GM18520 (cell line): ENCODE results near the gene CCDC93.

ENCODE experiments used
- ATAC-seq: cut with Tn5 transposase; IDR thresholded peaks from one replicate; pipeline ENCODE4 v1.9.1; 2021; ENCODE audit not compliant: unreplicated experiment

The CCDC93 gene

DNA sequence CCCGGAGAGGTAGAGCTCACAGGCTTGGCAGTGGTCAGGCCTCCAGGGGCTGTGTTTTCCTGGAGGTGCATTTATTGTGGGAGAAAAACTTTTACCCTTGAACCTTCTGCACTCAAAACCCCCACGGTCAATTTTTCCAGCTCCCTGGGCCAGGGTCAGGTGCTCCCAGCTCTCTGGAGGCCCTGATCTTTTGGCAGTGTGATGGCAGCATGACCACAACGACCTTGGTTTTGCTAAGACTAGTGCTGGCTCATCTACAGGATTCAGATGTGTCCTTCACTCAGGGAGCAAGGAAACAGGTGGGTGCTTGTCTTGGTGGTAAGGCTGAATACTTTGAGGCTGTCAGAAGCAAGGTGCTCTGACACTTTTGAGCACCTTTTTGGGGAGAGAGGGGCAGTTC, 92.3 kb downstream of the CCDC93 start:
- no peak for ATAC-seq

DNA sequence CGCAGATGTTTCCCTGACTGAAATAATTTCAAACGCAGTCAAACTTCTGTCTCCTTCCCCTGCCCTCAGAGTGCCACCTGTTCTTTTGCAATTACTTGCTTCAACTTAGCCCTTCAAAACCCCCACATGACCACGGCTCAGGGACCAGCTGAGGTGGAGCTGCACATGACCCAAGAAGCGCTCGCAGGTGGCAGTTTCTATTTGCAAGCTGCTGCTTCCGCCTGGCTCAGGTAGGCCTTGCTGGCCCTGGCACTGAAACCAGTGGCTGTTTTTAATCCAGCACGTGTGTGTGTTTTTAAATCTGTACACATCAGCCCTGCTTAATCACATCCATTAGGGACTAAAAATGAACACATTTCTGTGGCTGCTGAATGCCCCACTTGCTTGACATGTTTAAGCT, 95.3 kb downstream of the CCDC93 start:
- ATAC-seq = no peak

GRCh38 chr2:117917223-117917917, 96.5 kb downstream of the CCDC93 start:
- no peak for ATAC-seq

GRCh38 chr2:117902933-117903332, 110.9 kb downstream of the CCDC93 start:
- no peak for ATAC-seq

DNA sequence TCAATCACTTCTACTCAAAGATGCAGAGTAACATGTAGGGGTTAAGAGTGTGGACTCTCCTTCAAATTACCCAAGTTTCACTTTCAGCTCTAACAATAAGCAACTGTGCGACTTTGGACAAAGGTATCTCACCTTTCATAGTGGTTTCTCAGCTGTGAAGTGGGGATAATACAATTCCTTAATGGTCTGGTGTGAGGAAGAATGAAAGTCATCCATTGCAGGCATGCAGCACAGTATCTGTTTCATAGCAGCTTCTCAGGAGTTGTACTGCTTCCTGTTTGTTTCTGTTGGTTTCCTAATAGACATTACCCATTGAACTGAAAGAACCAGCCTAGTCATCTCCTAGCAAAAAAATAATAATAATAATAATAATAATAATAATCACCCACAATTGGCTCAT, 125.0 kb downstream of the CCDC93 start:
- ATAC-seq = peak; percentile 46

DNA sequence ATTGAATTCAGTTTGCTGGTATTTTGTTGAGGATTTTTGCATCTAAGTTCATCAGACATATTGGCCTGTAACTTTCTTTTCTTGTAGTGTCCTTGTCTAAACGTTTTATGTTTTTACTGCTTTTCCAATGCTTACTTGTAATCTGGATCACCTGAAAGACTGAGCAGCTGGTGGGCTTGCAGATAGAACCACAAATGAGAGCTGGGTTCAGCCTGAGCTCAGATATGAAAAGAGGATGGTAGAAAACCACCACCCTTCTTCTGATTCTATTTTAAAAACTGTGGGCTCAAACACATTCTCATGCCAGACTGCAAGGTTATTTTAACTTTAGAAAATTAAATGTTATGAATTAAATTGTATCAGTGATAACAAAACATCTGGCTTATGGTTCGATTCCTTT, 128.6 kb downstream of the CCDC93 start:
- ATAC-seq = no peak

DNA sequence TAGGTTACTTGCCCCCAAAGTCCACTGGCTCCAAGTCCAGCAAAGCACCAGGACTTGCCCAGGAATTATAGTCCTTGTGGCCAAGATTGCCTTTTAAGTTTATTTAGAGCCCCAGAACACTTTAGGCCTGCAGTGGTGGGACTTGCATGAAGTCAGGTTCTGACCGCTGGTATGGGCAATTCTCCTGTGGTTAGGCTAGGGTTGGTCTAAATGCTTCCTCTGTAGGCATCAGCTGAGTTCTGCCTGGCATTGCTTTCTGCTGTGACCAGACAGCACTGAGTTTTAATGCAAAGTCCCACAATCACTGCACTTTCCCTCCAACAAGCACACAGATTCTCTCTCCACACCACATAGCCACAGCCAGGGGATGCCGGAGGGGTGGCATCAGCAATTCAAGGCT, 134.9 kb downstream of the CCDC93 start:
- ATAC-seq = no peak

- ATAC-seq = no peak
Observed at GRCh38 chr2:117875786-117876185, 138.1 kb downstream of the CCDC93 start.
